Retinal pigment epithelial cell (primary cell): ENCODE data around the gene NEUROD4.

ENCODE experiments used
- DNase-seq: peaks from one replicate; pipeline ENCODE4 v3.0.0-alpha.2; 2010; ENCODE audit warnings: low read depth
- H3K4me3 ChIP-seq: 2 replicates; pipeline ENCODE4 v1.5.1; 2011; ENCODE audit warnings: mild to moderate bottlenecking, low read length, control low read depth, moderate library complexity
- CTCF ChIP-seq: conservative IDR thresholded peaks from 2 replicates; pipeline ENCODE4 v1.5.1; 2011; ENCODE audit warnings: low read depth, low read length, control low read depth, inconsistent platforms

Gene NEUROD4

GRCh38 chr12:55058776-55059175 lies 39.0 kb downstream of the NEUROD4 start:
- no peak for DNase-seq

GRCh38 chr12:55060470-55060869 lies 40.7 kb downstream of the NEUROD4 start:
- DNase-seq = no peak
- no peak overlapping the region for H3K4me3 ChIP-seq
- no peak for TF ChIP-seq CTCF

More at GRCh38 chr12:55058776-55059175, 39.0 kb downstream of the NEUROD4 start:
- TF ChIP-seq CTCF = no peak
- no peak overlapping the region for H3K4me3 ChIP-seq

GRCh38 chr12:55061024-55061423 lies 41.2 kb downstream of the NEUROD4 start:
- TF ChIP-seq CTCF = no peak
- DNase-seq = no peak
- H3K4me3 ChIP-seq = no peak overlapping the region

GRCh38 chr12:55063291-55063690 lies 43.5 kb downstream of the NEUROD4 start:
- H3K4me3 ChIP-seq = no peak overlapping the region
- no peak for TF ChIP-seq CTCF
- DNase-seq = no peak

- no peak for DNase-seq
- no peak for TF ChIP-seq CTCF
- H3K4me3 ChIP-seq = no peak overlapping the region
Measured at GRCh38 chr12:55065535-55065934, 45.8 kb downstream of the NEUROD4 start.

GRCh38 chr12:55067701-55068100 lies 47.9 kb downstream of the NEUROD4 start:
- no peak for DNase-seq
- TF ChIP-seq CTCF = no peak
- no peak overlapping the region for H3K4me3 ChIP-seq

- peak; percentile 88 for TF ChIP-seq CTCF
- peak; percentile 9 for DNase-seq
Measured at GRCh38 chr12:55068416-55069010, 48.7 kb downstream of the NEUROD4 start.

More at GRCh38 chr12:55068416-55069010, 48.7 kb downstream of the NEUROD4 start:
- no peak overlapping the region for H3K4me3 ChIP-seq
